ENCODE results near the gene CRB3.
"Not testable (repeated sequence)": the region's sequence is repeated elsewhere in the genome, so short reads cannot be mapped to it uniquely, and the experiment has no call there.

Gene CRB3

DNA sequence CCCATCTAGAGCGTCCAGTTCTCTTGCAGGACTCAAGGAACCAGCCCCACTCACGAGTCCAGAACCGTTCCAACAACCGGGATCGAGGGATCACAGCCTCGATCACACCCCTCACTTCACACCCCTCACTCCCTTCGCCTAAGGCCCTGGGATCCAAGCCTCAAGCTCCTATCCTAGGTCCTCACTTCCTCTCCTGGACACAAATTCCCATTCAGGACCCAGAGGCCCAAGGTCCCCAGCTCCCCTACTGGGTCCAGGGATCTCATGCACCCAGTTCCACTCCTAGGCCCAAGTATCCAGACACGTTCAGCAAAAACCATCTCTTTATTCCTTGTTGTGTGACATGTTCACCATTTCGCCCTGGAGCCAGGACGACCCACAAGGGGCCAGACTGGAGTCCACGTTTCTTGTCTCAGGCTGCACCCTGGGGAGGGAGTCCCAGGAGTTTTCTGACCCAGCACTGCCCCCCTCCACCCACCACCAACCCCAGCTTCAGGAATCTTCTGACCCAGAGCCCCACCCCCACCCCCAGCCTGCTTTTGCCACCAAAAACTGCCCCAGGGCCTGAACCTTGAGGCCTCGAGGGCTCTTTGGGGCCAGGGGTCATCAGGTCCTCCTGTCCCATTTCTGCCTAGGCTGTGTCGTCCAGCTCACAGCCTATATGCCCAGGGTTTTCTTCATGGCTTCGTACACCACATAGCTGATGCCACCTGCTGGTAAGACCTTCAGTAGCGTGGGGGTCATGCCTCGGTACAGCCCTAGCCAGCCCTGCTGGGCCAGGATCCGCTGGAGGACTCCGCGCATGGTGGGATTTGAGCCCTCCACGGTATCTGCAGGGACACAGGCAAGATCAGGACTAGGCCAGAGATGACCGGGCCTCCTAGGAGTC lies 38.1 kb upstream of the CRB3 start:
- H3K27ac ChIP-seq, result peak overlapping the region; percentile 83
- TF ChIP-seq, protein P1, sequence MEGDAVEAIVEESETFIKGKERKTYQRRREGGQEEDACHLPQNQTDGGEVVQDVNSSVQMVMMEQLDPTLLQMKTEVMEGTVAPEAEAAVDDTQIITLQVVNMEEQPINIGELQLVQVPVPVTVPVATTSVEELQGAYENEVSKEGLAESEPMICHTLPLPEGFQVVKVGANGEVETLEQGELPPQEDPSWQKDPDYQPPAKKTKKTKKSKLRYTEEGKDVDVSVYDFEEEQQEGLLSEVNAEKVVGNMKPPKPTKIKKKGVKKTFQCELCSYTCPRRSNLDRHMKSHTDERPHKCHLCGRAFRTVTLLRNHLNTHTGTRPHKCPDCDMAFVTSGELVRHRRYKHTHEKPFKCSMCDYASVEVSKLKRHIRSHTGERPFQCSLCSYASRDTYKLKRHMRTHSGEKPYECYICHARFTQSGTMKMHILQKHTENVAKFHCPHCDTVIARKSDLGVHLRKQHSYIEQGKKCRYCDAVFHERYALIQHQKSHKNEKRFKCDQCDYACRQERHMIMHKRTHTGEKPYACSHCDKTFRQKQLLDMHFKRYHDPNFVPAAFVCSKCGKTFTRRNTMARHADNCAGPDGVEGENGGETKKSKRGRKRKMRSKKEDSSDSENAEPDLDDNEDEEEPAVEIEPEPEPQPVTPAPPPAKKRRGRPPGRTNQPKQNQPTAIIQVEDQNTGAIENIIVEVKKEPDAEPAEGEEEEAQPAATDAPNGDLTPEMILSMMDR (conservative IDR thresholded peaks at IDR 0.05; ENCODE audit: low read depth), result no peak
- POLR2A ChIA-PET (ENCODE audit: low non-redundant PET), result no interaction called here
- no peak for DNase-seq (ENCODE audit: low spot score)
- CTCF ChIA-PET, result no interaction called here

DNA sequence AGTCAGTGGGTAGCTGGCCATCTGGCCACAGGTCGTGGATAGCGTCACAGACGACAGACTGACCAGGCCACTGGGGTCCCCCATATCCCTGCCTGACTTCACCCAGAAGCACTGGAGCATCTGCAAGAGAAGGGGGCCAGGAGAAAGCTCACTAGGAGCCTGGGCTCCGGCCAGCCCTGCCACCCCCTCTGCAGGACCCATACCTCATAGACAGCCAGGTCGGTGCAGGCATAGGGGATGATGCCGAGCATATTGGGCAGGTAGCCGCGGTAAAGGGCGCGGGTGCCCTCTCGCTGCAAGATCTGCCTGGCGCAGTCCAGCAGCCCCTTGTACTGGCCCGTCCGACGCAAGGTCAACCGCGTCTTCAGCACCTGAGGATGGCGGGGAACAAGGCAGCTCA lies 36.9 kb upstream of the CRB3 start:
- POLR2A ChIA-PET (ENCODE audit: low non-redundant PET), result no interaction called here
- TF ChIP-seq, protein P1 (conservative IDR thresholded peaks at IDR 0.05; ENCODE audit: low read depth), result no peak
- H3K27ac ChIP-seq, result no peak overlapping the region
- CTCF ChIA-PET, result no interaction called here
- no peak for DNase-seq (ENCODE audit: low spot score)

DNA sequence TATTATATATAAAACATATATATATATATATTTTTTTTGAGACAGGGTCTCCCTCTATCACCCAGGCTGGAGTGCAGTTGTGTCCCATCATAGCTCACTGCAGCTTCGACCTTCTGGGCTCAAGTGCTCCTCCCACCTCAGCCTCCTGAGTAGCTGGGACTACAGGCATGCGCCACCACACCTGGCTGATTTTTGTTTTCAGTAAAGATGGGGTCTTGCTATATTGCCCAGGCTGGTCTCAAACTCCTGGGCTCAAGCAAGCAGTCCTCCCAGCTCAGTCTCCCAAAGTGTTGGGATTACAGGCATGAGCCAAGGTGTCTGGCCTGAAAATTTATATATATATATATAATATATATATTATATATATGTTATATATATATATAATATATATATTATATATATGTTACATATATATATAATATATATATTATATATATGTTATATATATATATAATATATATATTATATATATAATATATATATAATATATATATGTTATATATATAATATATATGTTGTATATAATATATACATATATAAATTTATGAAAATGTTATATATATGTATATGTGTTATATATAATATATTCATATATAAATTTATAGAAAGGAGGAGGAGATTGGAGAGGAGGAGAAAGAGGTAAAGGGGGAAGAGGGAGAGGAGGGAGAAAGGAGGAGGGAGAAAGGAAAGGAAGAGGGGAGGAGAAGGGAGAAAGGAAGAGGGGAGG lies 35.2 kb upstream of the CRB3 start:
- POLR2A ChIA-PET (ENCODE audit: low non-redundant PET); CTCF ChIA-PET: not testable (repeated sequence)

DNA sequence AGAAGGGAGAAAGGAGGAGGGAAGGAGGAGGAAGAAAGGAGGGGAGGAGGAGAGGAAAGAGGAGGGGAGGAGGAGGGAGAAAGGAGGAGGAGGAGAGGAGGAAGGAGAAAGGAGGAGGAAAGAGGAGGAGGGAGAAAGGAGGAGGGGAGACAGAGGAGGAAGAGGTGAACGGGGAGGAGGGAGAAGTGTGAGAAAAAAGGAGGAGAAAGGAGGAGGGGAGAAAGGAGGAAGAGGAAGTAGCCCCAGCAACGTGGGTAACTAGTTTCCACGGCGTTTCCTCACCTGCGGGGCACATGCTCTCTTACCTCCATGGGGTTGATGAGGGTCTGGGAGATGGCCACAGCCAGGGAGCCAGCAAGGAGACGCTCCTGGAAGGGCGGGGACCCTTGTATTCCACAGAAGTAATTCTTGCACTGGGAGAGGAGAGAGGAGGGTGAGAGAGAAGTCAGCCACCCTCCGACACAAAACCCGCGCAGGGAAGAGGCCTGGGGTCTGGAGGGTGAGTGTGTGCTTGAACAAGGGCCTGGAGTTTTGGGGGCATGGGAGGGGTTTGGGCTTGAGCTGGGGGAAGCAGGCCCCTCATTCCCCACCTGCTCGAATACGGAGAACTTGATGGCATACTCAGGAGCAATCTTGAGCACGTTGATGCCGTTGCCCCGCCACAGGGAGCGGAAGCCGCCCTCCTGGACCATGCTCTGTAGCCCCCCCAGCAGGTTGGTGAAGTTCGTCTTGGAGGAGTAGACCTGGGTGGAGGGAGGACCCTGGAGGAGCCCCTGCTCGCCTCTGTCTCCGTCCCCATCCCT lies 34.5 kb upstream of the CRB3 start:
- POLR2A ChIA-PET (ENCODE audit: low non-redundant PET), result no interaction called here
- no peak overlapping the region for H3K27ac ChIP-seq
- CTCF ChIA-PET, result interaction anchor here (0.6 kb wide), 1 partner anchor 454 kb away, joined by 3 read pairs; no protein-coding TSS in a partner anchor
- TF ChIP-seq, protein P1 (conservative IDR thresholded peaks at IDR 0.05; ENCODE audit: low read depth), result no peak
- no peak for DNase-seq (ENCODE audit: low spot score)

More for the DNA sequence above, 35.2 kb upstream of the CRB3 start:
- DNase-seq (ENCODE audit: low spot score); H3K27ac ChIP-seq: not testable (repeated sequence)

DNA sequence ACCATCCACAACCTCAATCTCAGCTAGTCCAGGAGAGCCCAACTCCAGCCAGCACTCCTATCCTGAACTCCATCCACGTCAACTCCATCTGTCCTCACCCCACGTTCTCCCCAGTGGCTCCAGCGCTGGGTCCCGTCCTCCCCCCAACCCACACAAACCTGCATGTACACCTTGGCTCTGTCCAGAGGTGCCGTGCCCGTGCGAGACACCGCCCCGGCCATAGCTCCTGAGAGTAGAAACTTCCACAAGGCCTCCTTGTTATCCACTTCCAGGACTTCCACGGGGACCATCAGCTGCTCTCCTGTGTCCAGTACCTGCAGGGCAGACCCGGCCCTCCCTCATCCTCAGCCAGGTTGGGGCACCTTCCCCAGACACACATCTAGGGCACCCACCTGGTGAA lies 32.2 kb upstream of the CRB3 start:
- no peak for DNase-seq (ENCODE audit: low spot score)
- TF ChIP-seq, protein P1 (conservative IDR thresholded peaks at IDR 0.05; ENCODE audit: low read depth), result no peak
- H3K27ac ChIP-seq, result no peak overlapping the region
- ChIA-PET CTCF (no interaction called here), POLR2A (ENCODE audit: low non-redundant PET) (no interaction called here)

DNA sequence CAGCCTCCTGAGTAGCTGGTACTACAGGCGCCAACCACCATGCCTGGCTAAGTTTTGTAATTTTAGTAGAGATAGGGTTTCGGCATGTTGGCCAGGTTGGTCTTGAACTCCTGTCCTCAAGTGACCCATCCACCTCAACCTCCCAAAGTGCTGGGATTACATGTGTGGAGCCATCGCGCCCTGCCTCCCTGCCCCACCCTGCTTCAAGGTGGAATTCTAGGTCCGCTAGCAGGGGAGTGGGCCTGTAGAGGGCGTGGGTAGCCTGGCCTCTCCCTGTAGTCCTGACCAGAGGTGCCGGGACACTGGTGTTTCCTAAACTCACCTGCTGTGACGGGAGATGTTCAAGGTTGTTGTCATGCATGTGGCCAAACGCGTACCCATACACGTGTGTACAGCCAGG lies 30.9 kb upstream of the CRB3 start:
- no peak for DNase-seq (ENCODE audit: low spot score)
- H3K27ac ChIP-seq, result no peak overlapping the region
- POLR2A ChIA-PET (ENCODE audit: low non-redundant PET), result no interaction called here
- CTCF ChIA-PET, result no interaction called here
- TF ChIP-seq, protein P1 (conservative IDR thresholded peaks at IDR 0.05; ENCODE audit: low read depth), result no peak
